Superior temporal gyrus (tissue), 1 donor: Measurements from ENCODE around the gene CRIM1.

ENCODE experiments used
- DNase-seq: peaks from one replicate; pipeline ENCODE4 v3.0.0-alpha.2; 2016; ENCODE audit errors: extremely low spot score

The CRIM1 gene

GRCh38 chr2:36554531-36554930, 199.0 kb downstream of the CRIM1 start:
- no peak for DNase-seq

GRCh38 chr2:36555789-36556188, 200.2 kb downstream of the CRIM1 start:
- no peak for DNase-seq

GRCh38 chr2:36556842-36557241, 201.3 kb downstream of the CRIM1 start:
- DNase-seq, result no peak

- DNase-seq, result no peak
Observed at GRCh38 chr2:36559221-36559942, 203.8 kb downstream of the CRIM1 start.

- DNase-seq, result no peak
Observed at GRCh38 chr2:36560726-36561125, 205.1 kb downstream of the CRIM1 start.

GRCh38 chr2:36561237-36561944, 205.8 kb downstream of the CRIM1 start:
- DNase-seq, result no peak

GRCh38 chr2:36562240-36562639, 206.7 kb downstream of the CRIM1 start:
- no peak for DNase-seq

GRCh38 chr2:36562973-36563532, 207.5 kb downstream of the CRIM1 start:
- peak; percentile 68 for DNase-seq

GRCh38 chr2:36564377-36564930, 208.9 kb downstream of the CRIM1 start:
- peak; percentile 75 for DNase-seq

GRCh38 chr2:36565712-36566111, 210.1 kb downstream of the CRIM1 start:
- DNase-seq, result no peak

- DNase-seq, result no peak
Observed at GRCh38 chr2:36566887-36567286, 211.3 kb downstream of the CRIM1 start.

GRCh38 chr2:36567711-36568408, 212.3 kb downstream of the CRIM1 start:
- DNase-seq, result no peak

GRCh38 chr2:36568516-36569246, 213.1 kb downstream of the CRIM1 start:
- peak; percentile 32 for DNase-seq

- DNase-seq, result peak; percentile 47
Observed at GRCh38 chr2:36569267-36569856, 213.8 kb downstream of the CRIM1 start.

GRCh38 chr2:36570416-36570815, 214.8 kb downstream of the CRIM1 start:
- no peak for DNase-seq

- DNase-seq, result no peak
Observed at GRCh38 chr2:36572054-36572718, 216.6 kb downstream of the CRIM1 start.

GRCh38 chr2:36572719-36573059, 217.1 kb downstream of the CRIM1 start:
- DNase-seq, result no peak

- no peak for DNase-seq
Observed at GRCh38 chr2:36573165-36573564, 217.6 kb downstream of the CRIM1 start.

GRCh38 chr2:36574560-36574959, 219.0 kb downstream of the CRIM1 start:
- no peak for DNase-seq

- no peak for DNase-seq
Observed at GRCh38 chr2:36577884-36578283, 222.3 kb downstream of the CRIM1 start.
